ENCODE data around the gene GET3. TPM values are rescaled to one million over a fixed set of nuclear protein-coding genes. Genes with fewer than 3 reads are reported as not detected.
"Not testable (repeated sequence)": the region's sequence is repeated elsewhere in the genome, so short reads cannot be mapped to it uniquely, and the experiment has no call there.

GET3 gene
- total RNA-seq, 1 donor from 2014 or later: 66.0 TPM

GRCh38 chr19:12695096-12695495 lies 42.2 kb upstream of the GET3 start:
- Mint-ChIP-seq H3K4me3 (ENCODE audit: low read depth) (peak overlapping the region; percentile 44), H3K36me3 (ENCODE audit: insufficient read depth) (peaks cover 4% of the 10 kb centered on the region), H3K27me3 (no peaks in the 10 kb centered on the region), H3K27ac (no peak overlapping the region), H3K4me1 (ENCODE audit: low read depth) (peaks cover 2% of the 10 kb centered on the region), H3K9me3 (ENCODE audit: low read depth) (no peaks in the 10 kb centered on the region)
- TF ChIP-seq CTCF (IDR thresholded peaks at IDR 0.05; ENCODE audit: unreplicated experiment): no peak
- DNase-seq (ENCODE audit: low spot score, unreplicated experiment): no peak

- no peak overlapping the region for H3K27ac Mint-ChIP-seq
- no peak for TF ChIP-seq CTCF (IDR thresholded peaks at IDR 0.05; ENCODE audit: unreplicated experiment)
- peaks cover 4% of the 10 kb centered on the region for H3K36me3 Mint-ChIP-seq (ENCODE audit: insufficient read depth)
- H3K27me3 Mint-ChIP-seq: no peaks in the 10 kb centered on the region
- H3K9me3 Mint-ChIP-seq (ENCODE audit: low read depth): no peaks in the 10 kb centered on the region
- H3K4me3 Mint-ChIP-seq (ENCODE audit: low read depth): peak overlapping the region; percentile 86
- no peak for DNase-seq (ENCODE audit: low spot score, unreplicated experiment)
- peaks cover 2% of the 10 kb centered on the region for H3K4me1 Mint-ChIP-seq (ENCODE audit: low read depth)
Observed at GRCh38 chr19:12695514-12695913, 41.8 kb upstream of the GET3 start.

GRCh38 chr19:12695997-12696365 lies 41.3 kb upstream of the GET3 start:
- H3K27me3 Mint-ChIP-seq: no peaks in the 10 kb centered on the region
- DNase-seq (ENCODE audit: low spot score, unreplicated experiment): no peak
- H3K4me1 Mint-ChIP-seq (ENCODE audit: low read depth): peaks cover 2% of the 10 kb centered on the region
- peaks cover 4% of the 10 kb centered on the region for H3K36me3 Mint-ChIP-seq (ENCODE audit: insufficient read depth)
- H3K27ac Mint-ChIP-seq: peak overlapping the region; percentile 96
- peak overlapping the region; percentile 86 for H3K4me3 Mint-ChIP-seq (ENCODE audit: low read depth)
- no peaks in the 10 kb centered on the region for H3K9me3 Mint-ChIP-seq (ENCODE audit: low read depth)
- no peak for TF ChIP-seq CTCF (IDR thresholded peaks at IDR 0.05; ENCODE audit: unreplicated experiment)

GRCh38 chr19:12696366-12697335 lies 40.6 kb upstream of the GET3 start, which contains the start of gene FBXW9:
Gene FBXW9 (minus strand): TSS chr19:12696631. CDS start chr19:12696581, 50 bp downstream.
- H3K4me3 Mint-ChIP-seq (ENCODE audit: low read depth): peak within 1 kb of the TSS; percentile 86
- TF ChIP-seq CTCF (IDR thresholded peaks at IDR 0.05; ENCODE audit: unreplicated experiment): no peak
- H3K27ac Mint-ChIP-seq: peak within 1 kb of the TSS; percentile 96
- H3K9me3 Mint-ChIP-seq (ENCODE audit: low read depth): no peaks in the 10 kb centered on the region
- peaks cover 9% of the 10 kb centered on the region for H3K36me3 Mint-ChIP-seq (ENCODE audit: insufficient read depth)
- H3K4me1 Mint-ChIP-seq (ENCODE audit: low read depth): peaks cover 2% of the 10 kb centered on the region
- DNase-seq (ENCODE audit: low spot score, unreplicated experiment): peak; percentile 94
- no peaks in the 10 kb centered on the region for H3K27me3 Mint-ChIP-seq

- Mint-ChIP-seq H3K4me3 (ENCODE audit: low read depth) (peak overlapping the region; percentile 7), H3K36me3 (ENCODE audit: insufficient read depth) (peaks cover 10% of the 10 kb centered on the region), H3K27ac (peak overlapping the region; percentile 33)
- not testable (repeated sequence) for H3K9me3 Mint-ChIP-seq (ENCODE audit: low read depth); H3K27me3 Mint-ChIP-seq; H3K4me1 Mint-ChIP-seq (ENCODE audit: low read depth); DNase-seq (ENCODE audit: low spot score, unreplicated experiment)
Observed at GRCh38 chr19:12697425-12697824, 39.9 kb upstream of the GET3 start.
